Memory B cell (primary cell): ENCODE measurements around the gene LDAH.
"Not testable (repeated sequence)": the region's sequence is repeated elsewhere in the genome, so short reads cannot be mapped to it uniquely, and the experiment has no call there.

Experiments
- ATAC-seq: fragments of 150-1000 bp; cut with Tn5 transposase; 2 replicates; pipeline ENCODE4 v1.10.0; 2021; ENCODE audit warnings: low read depth, mild to moderate bottlenecking, moderate library complexity
- DNase-seq, 2 donors: peaks; one replicate each; pipeline ENCODE4 v3.0.0; 2022; ENCODE audit warnings: low spot score in 2 of 2
- H3K27ac Mint-ChIP-seq: one replicate; pipeline ENCODE4 v1.8.0; 2022; ENCODE audit warnings: mild to moderate bottlenecking, moderate library complexity, mixed read lengths
- H3K27me3 Mint-ChIP-seq: one replicate; pipeline ENCODE4 v1.8.0; 2022; ENCODE audit warnings: mixed read lengths
- H3K36me3 Mint-ChIP-seq: one replicate; pipeline ENCODE4 v1.8.0; 2022; ENCODE audit warnings: mild to moderate bottlenecking, mixed read lengths
- H3K4me1 Mint-ChIP-seq: one replicate; pipeline ENCODE4 v1.8.0; 2022; ENCODE audit warnings: mixed read lengths
- H3K4me3 Mint-ChIP-seq: one replicate; pipeline ENCODE4 v1.8.0; 2022; ENCODE audit warnings: mild to moderate bottlenecking, moderate library complexity, mixed read lengths
- H3K9me3 Mint-ChIP-seq: one replicate; pipeline ENCODE4 v1.8.0; 2022; ENCODE audit warnings: mixed read lengths

Gene LDAH

GRCh38 chr2:20815216-20815615 lies 7.7 kb downstream of the LDAH start:
- no peak for DNase-seq
- Mint-ChIP-seq H3K9me3 (peaks cover 1% of the 10 kb centered on the region), H3K4me1 (peaks cover 32% of the 10 kb centered on the region), H3K27ac (no peak overlapping the region), H3K36me3 (peaks cover 6% of the 10 kb centered on the region), H3K27me3 (no peaks in the 10 kb centered on the region), H3K4me3 (no peak overlapping the region)
- no peak for ATAC-seq

DNA sequence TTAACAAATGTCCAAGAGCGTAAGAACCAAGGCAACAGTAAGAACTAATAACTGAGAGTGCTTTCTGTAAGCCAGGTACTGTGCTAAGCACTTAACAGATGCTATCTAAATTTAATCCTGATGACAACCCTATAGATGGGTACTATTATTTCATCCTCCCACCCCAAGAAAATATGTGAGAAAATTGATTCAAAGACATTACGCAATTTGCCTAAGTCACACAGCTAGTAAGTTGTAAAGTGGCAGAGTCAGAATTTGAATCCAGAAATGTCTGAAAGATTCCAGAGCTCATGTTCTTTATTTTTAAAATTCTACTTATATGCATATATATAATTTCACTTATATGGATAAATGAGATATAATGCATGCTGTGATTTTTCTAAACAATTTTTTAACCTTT lies 10.1 kb downstream of the LDAH start:
- Mint-ChIP-seq H3K36me3 (peaks cover 6% of the 10 kb centered on the region), H3K9me3 (peaks cover 1% of the 10 kb centered on the region), H3K27me3 (no peaks in the 10 kb centered on the region), H3K4me3 (no peak overlapping the region), H3K27ac (no peak overlapping the region), H3K4me1 (peaks cover 22% of the 10 kb centered on the region)
- ATAC-seq = no peak
- no peak for DNase-seq

GRCh38 chr2:20806286-20806685 lies 16.6 kb downstream of the LDAH start:
- Mint-ChIP-seq H3K9me3 (no peaks in the 10 kb centered on the region), H3K4me1 (peaks cover 13% of the 10 kb centered on the region), H3K4me3 (no peak overlapping the region), H3K27me3 (no peaks in the 10 kb centered on the region), H3K36me3 (peaks cover 5% of the 10 kb centered on the region), H3K27ac (no peak overlapping the region)
- ATAC-seq = no peak
- no peak for DNase-seq

- Mint-ChIP-seq H3K27me3 (no peaks in the 10 kb centered on the region), H3K9me3 (no peaks in the 10 kb centered on the region), H3K4me3 (no peak overlapping the region), H3K36me3 (peaks cover 2% of the 10 kb centered on the region), H3K4me1 (peaks cover 11% of the 10 kb centered on the region), H3K27ac (no peak overlapping the region)
- DNase-seq (no peak), ATAC-seq (no peak)
Observed at GRCh38 chr2:20803974-20804373, 18.9 kb downstream of the LDAH start.

- H3K27me3 Mint-ChIP-seq = no peaks in the 10 kb centered on the region
- peaks cover 5% of the 10 kb centered on the region for H3K36me3 Mint-ChIP-seq
- DNase-seq (no peak), ATAC-seq (no peak)
- no peak overlapping the region for H3K4me3 Mint-ChIP-seq
- no peaks in the 10 kb centered on the region for H3K9me3 Mint-ChIP-seq
- no peak overlapping the region for H3K27ac Mint-ChIP-seq
- H3K4me1 Mint-ChIP-seq = peaks cover 11% of the 10 kb centered on the region
Observed at GRCh38 chr2:20803226-20803682, 19.6 kb downstream of the LDAH start.

- DNase-seq (no peak), ATAC-seq (no peak)
- Mint-ChIP-seq H3K27me3 (no peaks in the 10 kb centered on the region), H3K27ac (no peak overlapping the region), H3K4me3 (no peak overlapping the region), H3K4me1 (peaks cover 11% of the 10 kb centered on the region), H3K36me3 (peaks cover 45% of the 10 kb centered on the region), H3K9me3 (peaks cover 6% of the 10 kb centered on the region)
Observed at GRCh38 chr2:20797096-20797495, 25.8 kb downstream of the LDAH start.

GRCh38 chr2:20796374-20796791 lies 26.5 kb downstream of the LDAH start:
- peaks cover 11% of the 10 kb centered on the region for H3K4me1 Mint-ChIP-seq
- H3K9me3 Mint-ChIP-seq = peaks cover 6% of the 10 kb centered on the region
- ATAC-seq (no peak), DNase-seq (no peak)
- peaks cover 45% of the 10 kb centered on the region for H3K36me3 Mint-ChIP-seq
- no peaks in the 10 kb centered on the region for H3K27me3 Mint-ChIP-seq
- no peak overlapping the region for H3K27ac Mint-ChIP-seq
- H3K4me3 Mint-ChIP-seq = no peak overlapping the region

- H3K9me3 Mint-ChIP-seq, H3K27ac Mint-ChIP-seq, DNase-seq, H3K4me3 Mint-ChIP-seq, H3K27me3 Mint-ChIP-seq, ATAC-seq: not testable (repeated sequence)
- H3K4me1 Mint-ChIP-seq = peaks cover 11% of the 10 kb centered on the region
- H3K36me3 Mint-ChIP-seq = peaks cover 52% of the 10 kb centered on the region
Observed at GRCh38 chr2:20793944-20794343, 29.0 kb downstream of the LDAH start.

DNA sequence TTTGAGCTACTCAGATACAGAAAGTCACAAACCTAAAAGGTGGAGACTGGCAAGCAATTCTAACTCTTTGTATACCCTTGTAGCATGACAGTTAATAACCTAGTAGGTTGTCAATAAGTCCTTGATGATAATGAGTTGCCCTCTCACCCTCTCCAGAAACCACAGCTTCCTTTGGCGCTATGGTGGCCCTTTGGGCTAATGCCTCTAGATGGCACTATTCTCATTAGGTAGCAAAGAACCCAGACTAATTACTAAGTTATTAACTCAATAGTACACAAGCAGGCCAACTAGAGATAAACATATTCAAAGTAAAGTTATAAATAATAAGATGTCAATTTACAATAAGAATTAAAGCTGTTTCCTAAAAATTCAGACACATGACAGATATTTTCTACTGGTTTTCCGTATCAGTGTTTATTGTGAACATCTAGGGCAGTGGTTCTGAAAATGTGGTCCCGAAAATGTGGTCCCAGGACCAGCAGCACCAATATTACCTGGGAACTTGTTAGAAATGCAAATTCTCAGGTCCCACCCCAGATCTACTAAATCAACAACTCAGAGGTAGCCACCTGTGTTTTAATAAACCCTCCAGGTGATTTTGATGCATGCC lies 41.1 kb downstream of the LDAH start:
- Mint-ChIP-seq H3K36me3 (peaks cover 23% of the 10 kb centered on the region), H3K4me3 (no peak overlapping the region), H3K27ac (no peak overlapping the region), H3K27me3 (no peaks in the 10 kb centered on the region), H3K4me1 (peaks cover 7% of the 10 kb centered on the region), H3K9me3 (no peaks in the 10 kb centered on the region)
- ATAC-seq (peak; percentile 52), DNase-seq (peak in 1 of 2 donors; percentile 14)

DNA sequence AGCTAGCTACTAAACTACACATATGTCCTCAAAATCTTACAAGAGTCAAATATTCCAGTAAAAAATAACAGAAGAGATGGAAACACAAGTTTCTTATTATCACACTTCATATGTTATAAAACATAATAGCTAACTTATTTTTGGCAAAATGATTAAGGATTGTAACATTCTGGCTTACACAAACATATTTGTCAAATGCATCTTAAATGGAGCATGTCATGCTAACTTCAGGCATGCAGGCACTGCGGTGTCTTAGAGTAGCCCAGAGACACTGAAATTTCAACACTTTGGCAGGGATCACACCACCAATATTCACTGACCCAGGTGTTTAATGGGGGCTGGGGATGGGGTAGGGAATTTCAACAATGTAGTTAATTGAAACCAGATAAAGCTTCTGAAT lies 51.6 kb downstream of the LDAH start:
- H3K27me3 Mint-ChIP-seq = no peaks in the 10 kb centered on the region
- peaks cover 3% of the 10 kb centered on the region for H3K4me1 Mint-ChIP-seq
- ATAC-seq = no peak
- peaks cover 36% of the 10 kb centered on the region for H3K36me3 Mint-ChIP-seq
- H3K9me3 Mint-ChIP-seq = peaks cover 5% of the 10 kb centered on the region
- no peak overlapping the region for H3K27ac Mint-ChIP-seq
- no peak for DNase-seq
- H3K4me3 Mint-ChIP-seq = no peak overlapping the region

DNA sequence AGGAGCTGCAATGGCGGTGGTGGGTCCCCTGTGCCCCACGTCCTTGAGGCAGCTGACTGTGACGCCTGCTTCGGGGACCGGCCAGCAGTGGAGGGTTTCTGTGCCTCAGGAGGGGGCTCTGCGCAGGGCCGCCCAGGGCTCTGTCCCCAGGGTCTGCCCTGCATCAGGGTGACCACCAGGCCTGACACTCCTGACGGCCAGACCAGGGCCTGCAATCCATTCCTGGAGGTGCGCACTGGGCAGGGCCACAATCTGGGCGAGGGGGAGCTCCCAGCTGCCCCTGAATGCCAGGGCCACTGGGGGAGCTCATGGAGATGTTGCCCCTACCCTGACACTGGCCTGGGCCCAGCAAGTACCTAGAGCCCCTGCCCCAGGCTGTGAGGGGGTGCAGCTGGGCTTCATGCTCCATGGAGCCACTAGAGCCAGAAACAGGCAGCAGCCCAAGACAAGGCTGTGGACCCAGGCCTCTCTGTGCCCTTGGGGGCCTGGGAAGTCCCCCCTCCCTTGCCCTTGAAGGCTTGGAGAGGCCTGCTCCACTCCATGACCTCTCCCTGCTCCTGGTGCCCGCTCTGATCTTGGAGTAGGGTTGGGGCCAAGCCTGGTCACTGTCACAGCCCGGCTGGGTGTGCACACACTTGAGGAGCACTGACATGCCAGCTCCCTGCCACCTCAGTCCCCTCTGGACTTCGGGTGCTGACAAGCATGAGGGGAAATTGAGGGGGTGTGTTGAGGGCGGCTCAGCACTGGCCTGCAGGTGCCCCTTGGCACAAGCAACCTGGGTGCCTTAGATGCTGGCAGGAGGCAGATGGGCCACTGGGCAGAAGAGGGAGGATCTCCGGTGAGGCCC lies 55.9 kb downstream of the LDAH start:
- H3K36me3 Mint-ChIP-seq = peaks cover 24% of the 10 kb centered on the region
- ATAC-seq (no peak), DNase-seq (no peak)
- H3K27me3 Mint-ChIP-seq = no peaks in the 10 kb centered on the region
- peaks cover 16% of the 10 kb centered on the region for H3K4me1 Mint-ChIP-seq
- no peak overlapping the region for H3K27ac Mint-ChIP-seq
- H3K4me3 Mint-ChIP-seq = no peak overlapping the region
- peaks cover 5% of the 10 kb centered on the region for H3K9me3 Mint-ChIP-seq

DNA sequence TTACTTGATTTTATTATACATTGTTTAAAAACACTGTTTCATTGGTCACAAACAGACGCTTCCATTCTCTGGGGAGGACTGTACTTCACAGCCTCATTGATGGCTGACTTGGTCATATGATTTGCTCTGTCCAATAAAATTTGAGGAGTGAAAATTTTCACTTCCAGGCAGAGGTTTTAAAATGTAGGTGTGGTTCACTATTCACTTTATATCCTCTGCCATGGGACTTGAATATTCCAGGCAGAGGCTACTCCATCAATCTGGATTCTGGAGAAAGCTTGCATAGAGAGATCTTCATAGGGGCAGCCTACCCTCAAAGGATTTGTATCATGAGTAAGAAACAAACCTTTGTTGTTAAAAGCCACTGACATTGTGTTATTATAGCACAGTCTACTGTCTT lies 56.7 kb downstream of the LDAH start:
- no peak overlapping the region for H3K4me3 Mint-ChIP-seq
- H3K4me1 Mint-ChIP-seq = peaks cover 16% of the 10 kb centered on the region
- DNase-seq (no peak), ATAC-seq (no peak)
- H3K27ac Mint-ChIP-seq = no peak overlapping the region
- peaks cover 24% of the 10 kb centered on the region for H3K36me3 Mint-ChIP-seq
- no peaks in the 10 kb centered on the region for H3K27me3 Mint-ChIP-seq
- H3K9me3 Mint-ChIP-seq = peaks cover 5% of the 10 kb centered on the region

DNA sequence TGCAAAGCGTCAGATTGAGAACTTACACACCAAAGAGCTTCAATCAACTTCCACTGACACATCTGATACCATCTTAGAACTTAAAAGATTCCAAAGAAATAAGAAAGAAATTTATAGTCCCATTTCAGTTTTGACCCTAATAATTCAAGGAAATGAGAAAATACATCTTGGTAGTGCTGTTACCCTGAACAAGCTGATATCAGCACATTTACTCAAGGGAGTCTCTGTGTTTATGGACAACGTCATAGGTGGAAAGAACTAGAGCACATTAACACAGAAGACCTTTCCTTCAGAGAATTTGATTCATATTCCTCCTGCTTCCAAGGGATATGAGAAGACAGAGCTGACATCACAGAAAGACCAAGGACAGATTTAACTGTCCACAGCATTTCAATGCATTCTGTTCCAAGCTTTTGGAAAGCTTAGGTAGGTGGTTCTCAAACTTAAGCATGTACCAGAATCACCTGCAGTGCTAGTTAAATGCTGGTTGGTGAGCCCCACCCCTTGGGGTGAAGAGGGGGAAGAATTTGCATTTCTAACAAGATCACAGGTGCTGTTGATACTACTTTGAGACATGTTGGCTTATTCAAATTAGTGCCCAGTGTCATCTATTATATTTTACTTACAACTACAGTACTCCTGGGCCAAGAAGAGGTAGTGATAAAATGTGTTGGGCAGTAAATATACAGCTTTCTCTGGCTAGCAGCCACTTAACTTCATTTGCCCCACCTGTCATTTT lies 59.8 kb downstream of the LDAH start:
- peaks cover 23% of the 10 kb centered on the region for H3K36me3 Mint-ChIP-seq
- ATAC-seq = peak; percentile 99

GRCh38 chr2:20759487-20759886 lies 63.4 kb downstream of the LDAH start:
- DNase-seq = no peak
- Mint-ChIP-seq H3K9me3 (no peaks in the 10 kb centered on the region), H3K36me3 (peaks cover 14% of the 10 kb centered on the region), H3K27me3 (no peaks in the 10 kb centered on the region), H3K4me1 (peaks cover 18% of the 10 kb centered on the region), H3K4me3 (no peak overlapping the region), H3K27ac (peak overlapping the region; percentile 5)
- ATAC-seq = no peak

More for the DNA sequence above, 59.8 kb downstream of the LDAH start:
- Mint-ChIP-seq H3K4me3 (peak overlapping the region; percentile 25), H3K27me3 (no peaks in the 10 kb centered on the region), H3K9me3 (no peaks in the 10 kb centered on the region), H3K4me1 (peaks cover 19% of the 10 kb centered on the region), H3K27ac (peak overlapping the region; percentile 76)
- DNase-seq = peak in 1 of 2 donors; percentile 9
